ENCODE measurements around the gene C19orf73. TPM values are rescaled to one million over a fixed set of nuclear protein-coding genes. Genes with fewer than 3 reads are reported as not detected.

Gene C19orf73
- total and polyA plus RNA-seq, 9 of the 15 experiments (the other 6 are each of a cell fraction or from before 2014, with no cell fraction given): 0.08 to 7.4 (median 1.4) TPM

- 0 out of 4 replicates have a peak, but pooled peaks of 1 of the 2 experiments have one; percentile 34 for TF ChIP-seq RCOR1 (IDR thresholded peaks at IDR 0.05; ENCODE audit: borderline replicate concordance in 1 of 2, low read depth in 2 of 2, low read length in 2 of 2)
- TF ChIP-seq ZNF232 (CRISPR knock-in tag; IDR thresholded peaks at IDR 0.05): 0 out of 2 replicates have a peak, but pooled peaks have one; percentile 70
- TF ChIP-seq NONO (IDR thresholded peaks at IDR 0.05; ENCODE audit: low read depth in 2 of 2, low read length in 1 of 2): peak; percentile 25 to 77; a peak in 2 of 4 replicates
- TF ChIP-seq HMGXB4 (CRISPR knock-in tag; IDR thresholded peaks at IDR 0.05): peak; percentile 91; the same call in 1 of the 2 replicates
- no peak for TF ChIP-seq STAT5B (CRISPR knock-in tag; IDR thresholded peaks at IDR 0.05)
- TF ChIP-seq ZNF407 (IDR thresholded peaks at IDR 0.05; ENCODE audit: low read depth): no peak
- no peak; the same call in 1 of the 2 replicates for TF ChIP-seq NFE2 (IDR thresholded peaks at IDR 0.05; ENCODE audit: low read depth)
- no peak for TF ChIP-seq ZFP30 (CRISPR knock-in tag; IDR thresholded peaks at IDR 0.05; ENCODE audit: borderline replicate concordance)
- TF ChIP-seq MED1 (CRISPR knock-in tag; IDR thresholded peaks at IDR 0.05; ENCODE audit: borderline replicate concordance): no peak
- TF ChIP-seq ZNF212 (CRISPR knock-in tag; IDR thresholded peaks at IDR 0.05): no peak
- peak in 1 of 2 experiments; percentile 92 for TF ChIP-seq AFF1 (IDR thresholded peaks at IDR 0.05; ENCODE audit: low read depth in 1 of 2, partially characterized antibody in 2 of 2)
These were observed 33.7 kb downstream of the C19orf73 start, which contains the start of gene SNRNP70 (continued) for GRCh38 chr19:49085020-49085867.

Data from K562 (cell line).